PC-9 (cell line): ENCODE measurements around the gene CEP112.

Source experiments
- CTCF ChIP-seq: fragments of 200-600 bp; sonication (generic); conservative IDR thresholded peaks from 2 replicates; pipeline ENCODE4 v1.6.1; 2017; ENCODE audit warnings: mixed run types, antibody characterized with exemption, mild to moderate bottlenecking, moderate library complexity
- EZH2 ChIP-seq: fragments of 200-600 bp; sonication (generic); IDR thresholded peaks from 2 replicates; pipeline ENCODE4 v1.8.0; 2017; ENCODE audit warnings: antibody characterized with exemption, low read depth

- no peak for TF ChIP-seq CTCF
- TF ChIP-seq EZH2 = no peak
Measured at GRCh38 chr17:65698381-65699061, 493.4 kb downstream of the CEP112 start.
